Smooth muscle cell (in vitro differentiated cells): ENCODE data around the gene PLD5. TPM values are rescaled to one million over a fixed set of nuclear protein-coding genes. Genes with fewer than 3 reads are reported as not detected.

Experiments used
- DNase-seq: peaks from one replicate; lab custom pipeline; 2025; ENCODE audit not compliant: unreplicated experiment; lab: John Stamatoyannopoulos, UW
- H2AFZ ChIP-seq: fragments of 200-600 bp; sonication (generic); 2 replicates; pipeline ENCODE4 v1.6.0; 2016; ENCODE audit warnings: antibody characterized with exemption, low read depth, mild to moderate bottlenecking
- H3F3A ChIP-seq: fragments of 200-600 bp; sonication (generic); 2 replicates; pipeline ENCODE4 v1.6.0; 2017; ENCODE audit warnings: antibody characterized with exemption, low read depth
- H3K27ac ChIP-seq: fragments of 200-600 bp; sonication (generic); 2 replicates; pipeline ENCODE4 v1.5.1; 2016; ENCODE audit warnings: low read depth, mild to moderate bottlenecking
- H3K27me3 ChIP-seq: fragments of 200-600 bp; sonication (generic); 2 replicates; pipeline ENCODE4 v1.6.1; 2016; ENCODE audit warnings: low read depth, mild to moderate bottlenecking
- H3K36me3 ChIP-seq: fragments of 200-600 bp; sonication (generic); 2 replicates; pipeline ENCODE4 v1.5.1; 2016; ENCODE audit warnings: low read depth
- H3K4me1 ChIP-seq: fragments of 200-600 bp; sonication (generic); 2 replicates; pipeline ENCODE4 v1.5.1; 2016; ENCODE audit warnings: low read depth
- H3K4me2 ChIP-seq: fragments of 200-600 bp; sonication (generic); 2 replicates; pipeline ENCODE4 v1.6.0; 2016; ENCODE audit warnings: mild to moderate bottlenecking
- H3K4me3 ChIP-seq: fragments of 200-600 bp; sonication (generic); 2 replicates; pipeline ENCODE4 v1.5.1; 2016; ENCODE audit warnings: mild to moderate bottlenecking
- H3K79me2 ChIP-seq: fragments of 200-600 bp; sonication (generic); 2 replicates; pipeline ENCODE4 v1.6.0; 2016; ENCODE audit warnings: low read depth, mild to moderate bottlenecking
- H3K9ac ChIP-seq: fragments of 200-600 bp; sonication (generic); 2 replicates; pipeline ENCODE4 v1.6.0; 2016; ENCODE audit warnings: low read depth
- H3K9me3 ChIP-seq: fragments of 200-600 bp; sonication (generic); replicated peaks from 2 replicates; pipeline ENCODE4 v1.5.1; 2016; ENCODE audit warnings: low read depth
- H4K20me1 ChIP-seq: fragments of 200-600 bp; sonication (generic); 2 replicates; pipeline ENCODE4 v1.6.0; 2016; ENCODE audit warnings: low read depth
- WGBS: methylation state at CpG from one replicate; pipeline ENCODE4 v1.1.7; 2016; ENCODE audit warnings: low lambda C conversion rate; 5-methylcytosine and 5-hydroxymethylcytosine counted together
- polyA plus RNA-seq: library from polyadenylated mRNA; unstranded; fragments of >200 nt; fragmentation: Nextera tagmentation; extraction: Ambion mirVana; gene quantifications from 2 replicates; pipeline ENCODE4 v1.2.1, GENCODE V29; 2016
- total RNA-seq: library from RNA; depleted of rRNA; stranded (reverse); fragments of >200 nt; gene quantifications from 2 replicates; pipeline ENCODE4 v1.2.3, GENCODE V29; 2014
- TF ChIP-seq, protein P1 (sequence below): fragments of 200-600 bp; sonication (generic); IDR thresholded peaks from 2 replicates; pipeline ENCODE4 v1.5.1; 2017; ENCODE audit warnings: borderline replicate concordance, mild to moderate bottlenecking, antibody characterized with exemption; ENCODE audit not compliant: insufficient read depth, poor library complexity, severe bottlenecking

PLD5 gene
- total and polyA plus RNA-seq, 2 experiments from 2014 or later: 0.25 to 0.27 TPM

DNA sequence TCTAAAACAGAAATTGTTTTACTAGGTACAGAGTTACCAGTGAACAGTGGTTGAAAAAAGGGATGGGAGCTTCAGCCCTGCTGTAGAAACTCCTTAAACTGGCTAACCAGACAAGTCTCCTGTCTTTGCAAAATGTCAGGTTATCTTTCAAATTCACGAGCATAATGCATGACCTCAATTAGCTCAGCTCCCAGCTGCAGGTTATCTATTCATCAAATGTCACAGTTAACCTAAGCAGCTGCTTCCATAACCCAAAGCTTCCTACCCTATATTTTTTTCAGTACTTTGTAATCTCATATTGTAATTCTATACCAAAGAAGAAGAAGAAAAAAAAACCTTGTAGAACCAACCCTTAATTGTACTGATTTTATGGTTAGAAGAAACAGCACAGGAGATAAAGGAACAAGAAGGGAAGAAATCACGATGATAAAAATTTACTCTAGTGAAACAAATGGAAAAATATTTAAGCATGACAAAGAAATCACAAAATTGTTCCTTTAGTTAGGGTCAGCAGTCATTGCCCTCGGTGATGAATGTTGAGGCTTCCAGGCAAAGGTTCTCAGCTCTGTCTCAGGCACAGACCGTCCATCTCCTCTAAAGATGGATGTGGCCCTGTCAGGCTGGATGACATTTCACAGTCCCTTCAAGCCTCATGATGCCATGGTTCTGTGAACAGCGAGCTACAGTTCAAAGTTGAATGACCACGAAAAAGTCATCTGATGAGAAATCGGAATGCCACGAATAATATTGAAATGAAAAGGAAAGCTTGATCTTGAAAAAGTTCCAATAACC lies 95.9 kb downstream of the PLD5 start:
- Histone ChIP-seq H3K9ac (no peak overlapping the region), H3K79me2 (no peaks in the 10 kb centered on the region), H3F3A (no peaks in the 10 kb centered on the region), H3K36me3 (no peaks in the 10 kb centered on the region), H3K27me3 (no peaks in the 10 kb centered on the region), H3K4me2 (no peak overlapping the region), H3K27ac (no peak overlapping the region), H3K9me3 (no peaks in the 10 kb centered on the region), H3K4me3 (no peak overlapping the region), H3K4me1 (no peaks in the 10 kb centered on the region), H2AFZ (no peak overlapping the region), H4K20me1 (no peaks in the 10 kb centered on the region)
- TF ChIP-seq, protein P1, sequence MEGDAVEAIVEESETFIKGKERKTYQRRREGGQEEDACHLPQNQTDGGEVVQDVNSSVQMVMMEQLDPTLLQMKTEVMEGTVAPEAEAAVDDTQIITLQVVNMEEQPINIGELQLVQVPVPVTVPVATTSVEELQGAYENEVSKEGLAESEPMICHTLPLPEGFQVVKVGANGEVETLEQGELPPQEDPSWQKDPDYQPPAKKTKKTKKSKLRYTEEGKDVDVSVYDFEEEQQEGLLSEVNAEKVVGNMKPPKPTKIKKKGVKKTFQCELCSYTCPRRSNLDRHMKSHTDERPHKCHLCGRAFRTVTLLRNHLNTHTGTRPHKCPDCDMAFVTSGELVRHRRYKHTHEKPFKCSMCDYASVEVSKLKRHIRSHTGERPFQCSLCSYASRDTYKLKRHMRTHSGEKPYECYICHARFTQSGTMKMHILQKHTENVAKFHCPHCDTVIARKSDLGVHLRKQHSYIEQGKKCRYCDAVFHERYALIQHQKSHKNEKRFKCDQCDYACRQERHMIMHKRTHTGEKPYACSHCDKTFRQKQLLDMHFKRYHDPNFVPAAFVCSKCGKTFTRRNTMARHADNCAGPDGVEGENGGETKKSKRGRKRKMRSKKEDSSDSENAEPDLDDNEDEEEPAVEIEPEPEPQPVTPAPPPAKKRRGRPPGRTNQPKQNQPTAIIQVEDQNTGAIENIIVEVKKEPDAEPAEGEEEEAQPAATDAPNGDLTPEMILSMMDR: no peak
- no peak for DNase-seq
- WGBS: 76% methylated on average over 8 of the region's 8 CpGs

GRCh38 chr1:242427519-242427918 lies 97.0 kb downstream of the PLD5 start:
- H2AFZ ChIP-seq: no peak overlapping the region
- H4K20me1 ChIP-seq: no peaks in the 10 kb centered on the region
- H3K4me3 ChIP-seq: no peak overlapping the region
- no peak overlapping the region for H3K9ac ChIP-seq
- H3K9me3 ChIP-seq: no peaks in the 10 kb centered on the region
- H3K4me2 ChIP-seq: no peak overlapping the region
- TF ChIP-seq, protein P1: no peak
- no peak for DNase-seq
- H3K27me3 ChIP-seq: no peaks in the 10 kb centered on the region
- WGBS: 58% methylated on average over 4 of the region's 4 CpGs
- H3F3A ChIP-seq: no peaks in the 10 kb centered on the region
- H3K79me2 ChIP-seq: no peaks in the 10 kb centered on the region
- no peaks in the 10 kb centered on the region for H3K4me1 ChIP-seq
- no peak overlapping the region for H3K27ac ChIP-seq
- no peaks in the 10 kb centered on the region for H3K36me3 ChIP-seq

- TF ChIP-seq, protein P1: no peak
- Histone ChIP-seq H3K36me3 (no peaks in the 10 kb centered on the region), H3K9me3 (no peaks in the 10 kb centered on the region)
Observed at GRCh38 chr1:242426271-242426905, 98.1 kb downstream of the PLD5 start.

More at GRCh38 chr1:242426271-242426905, 98.1 kb downstream of the PLD5 start:
- no peak for DNase-seq
- Histone ChIP-seq H3K79me2 (no peaks in the 10 kb centered on the region), H3K4me2 (no peak overlapping the region), H3K27me3 (no peaks in the 10 kb centered on the region), H3K4me3 (no peak overlapping the region), H3K9ac (no peak overlapping the region), H2AFZ (no peak overlapping the region), H4K20me1 (no peaks in the 10 kb centered on the region), H3K4me1 (no peaks in the 10 kb centered on the region), H3K27ac (no peak overlapping the region), H3F3A (no peaks in the 10 kb centered on the region)
- 85% methylated on average over 6 of the region's 6 CpGs for WGBS
